H1 (cell line): Measurements from ENCODE around the gene LAIR1. TPM values are rescaled to one million over a fixed set of nuclear protein-coding genes. Genes with fewer than 3 reads are reported as not detected.

ENCODE experiments used
- CTCF ChIA-PET: fragments of 300-600 bp; sonication (Branson Sonifier 250); formaldehyde crosslinking; loops from one replicate; lab custom pipeline; 2021; ENCODE audit not compliant: partially characterized antibody; lab: Charles Lee
- POLR2A ChIA-PET: fragments of 300-600 bp; sonication (Branson Sonifier 250); formaldehyde crosslinking; loops from one replicate; lab custom pipeline; 2021; ENCODE audit warnings: inconsistent platforms; ENCODE audit not compliant: partially characterized antibody; lab: Charles Lee
- DNase-seq, 2 experiments: peaks; one replicate each; pipeline versions ENCODE4 v3.0.0 to v3.0.0-alpha.2; 2010 to 2022; ENCODE audit warnings: low spot score in 2 of 2, low read depth in 1 of 2, mixed read lengths in 1 of 2
- FAIRE-seq: peaks from 2 replicates; lab custom pipeline; 2011; peaks lifted over from hg19 to GRCh38; lab: Jason Lieb, UNC
- H2AFZ ChIP-seq: 2 replicates; pipeline ENCODE4 v1.8.1; 2012; ENCODE audit warnings: low read length, inconsistent platforms
- H2AK5ac ChIP-seq: 2 replicates; pipeline ENCODE4 v1.6.1; 2013; ENCODE audit warnings: low read depth, low read length
- H2BK120ac ChIP-seq: replicated peaks from 2 replicates; pipeline ENCODE3; 2013; ENCODE audit warnings: low read depth, low read length, inconsistent platforms
- H2BK12ac ChIP-seq: 2 replicates; pipeline ENCODE4 v1.6.1; 2013; ENCODE audit warnings: low read depth, low read length
- H2BK15ac ChIP-seq: 2 replicates; pipeline ENCODE4 v1.6.1; 2013; ENCODE audit warnings: low read length
- H2BK20ac ChIP-seq: 2 replicates; pipeline ENCODE4 v1.6.1; 2013; ENCODE audit warnings: low read length
- H2BK5ac ChIP-seq: 2 replicates; pipeline ENCODE4 v1.6.1; 2013; ENCODE audit warnings: low read depth, low read length
- H3K14ac ChIP-seq: 2 replicates; pipeline ENCODE4 v1.6.1; 2013; ENCODE audit warnings: inconsistent platforms; ENCODE audit not compliant: insufficient read length
- H3K18ac ChIP-seq: 2 replicates; pipeline ENCODE4 v1.6.1; 2013; ENCODE audit warnings: low read length; ENCODE audit errors: extremely low read depth
- H3K23ac ChIP-seq: 2 replicates; pipeline ENCODE4 v1.6.1; 2013; ENCODE audit warnings: inconsistent platforms; ENCODE audit not compliant: insufficient read length
- H3K23me2 ChIP-seq: 2 replicates; pipeline ENCODE4 v1.6.1; 2013; ENCODE audit warnings: low read depth, low read length
- H3K27ac ChIP-seq: 2 replicates; pipeline ENCODE4 v1.6.1; 2011; ENCODE audit warnings: low read depth, low read length, inconsistent platforms
- H3K27me3 ChIP-seq, 4 experiments: replicated peaks in 1 of 4; 1 replicate in 1 of 4; 2 replicates in 3 of 4; pipeline versions ENCODE4 v1.6.1 to v1.8.1; 2011 to 2013; ENCODE audit warnings: low read length in 3 of 4, mild to moderate bottlenecking in 3 of 4, inconsistent platforms in 2 of 4, mixed read lengths in 2 of 4, moderate library complexity in 1 of 4; ENCODE audit not compliant: control insufficient read depth in 3 of 4, insufficient read depth in 3 of 4; ENCODE audit errors: extremely low read depth in 1 of 4
- H3K36me3 ChIP-seq, 4 experiments: 2 replicates each; pipeline versions ENCODE4 v1.6.1 to v1.8.1; 2011 to 2013; ENCODE audit warnings: mild to moderate bottlenecking in 4 of 4, low read length in 3 of 4, moderate library complexity in 2 of 4, control low read depth in 1 of 4, inconsistent platforms in 1 of 4; ENCODE audit not compliant: insufficient read depth in 4 of 4, control insufficient read depth in 2 of 4
- H3K4ac ChIP-seq: replicated peaks from 2 replicates; pipeline ENCODE3; 2013; ENCODE audit warnings: low read length, low read depth, mixed read lengths, inconsistent platforms; ENCODE audit not compliant: insufficient read length
- H3K4me1 ChIP-seq, 4 experiments: replicated peaks in 1 of 4; 1 replicate in 1 of 4; 2 replicates in 3 of 4; pipeline versions ENCODE4 v1.6.1 to v1.8.1; 2011 to 2013; ENCODE audit warnings: low read length in 3 of 4, inconsistent platforms in 2 of 4, mixed read lengths in 1 of 4; ENCODE audit not compliant: insufficient read depth in 4 of 4, control insufficient read depth in 3 of 4
- H3K4me2 ChIP-seq, 2 experiments: 2 replicates each; pipeline versions ENCODE4 v1.6.1 to v1.8.1; 2011 to 2013; ENCODE audit warnings: low read depth in 2 of 2, low read length in 2 of 2, control low read depth in 1 of 2, inconsistent platforms in 1 of 2, mild to moderate bottlenecking in 1 of 2; ENCODE audit not compliant: insufficient read depth in 1 of 2
- H3K4me3 ChIP-seq, 4 experiments: fragments of 200-600, 300-600 bp in 1 of 4; sonication (generic), shearing (Covaris generic), sonication (Bioruptor Twin) in 1 of 4; 2 replicates each; pipeline versions ENCODE4 v1.5.1 to v1.8.1; 2011 to 2016; ENCODE audit warnings: low read length in 4 of 4, low read depth in 3 of 4, control low read depth in 2 of 4, inconsistent platforms in 2 of 4, mild to moderate bottlenecking in 2 of 4, mixed read lengths in 1 of 4, moderate library complexity in 1 of 4; ENCODE audit not compliant: insufficient read depth in 2 of 4; ENCODE audit errors: extremely low read depth in 1 of 4
- H3K56ac ChIP-seq: replicated peaks from 2 replicates; pipeline ENCODE3; 2013; ENCODE audit warnings: low read depth, mild to moderate bottlenecking, mixed read lengths, low read length, inconsistent platforms; ENCODE audit not compliant: insufficient read length
- H3K79me1 ChIP-seq: 2 replicates; pipeline ENCODE4 v1.6.1; 2013; ENCODE audit warnings: low read depth, low read length, control low read depth
- H3K79me2 ChIP-seq, 2 experiments: 2 replicates each; pipeline versions ENCODE4 v1.6.1 to v1.8.1; 2012 to 2013; ENCODE audit warnings: low read length in 2 of 2, mild to moderate bottlenecking in 2 of 2, inconsistent platforms in 1 of 2; ENCODE audit not compliant: insufficient read depth in 2 of 2, control insufficient read depth in 1 of 2
- H3K9ac ChIP-seq, 4 experiments: replicated peaks in 1 of 4; 1 replicate in 1 of 4; 2 replicates in 3 of 4; pipeline versions ENCODE4 v1.6.1 to v1.8.1; 2011 to 2013; ENCODE audit warnings: low read depth in 3 of 4, low read length in 3 of 4, control low read depth in 2 of 4, mild to moderate bottlenecking in 2 of 4, moderate library complexity in 2 of 4, inconsistent platforms in 1 of 4; ENCODE audit errors: extremely low read depth in 1 of 4
- H3K9me3 ChIP-seq, 2 experiments: 2 replicates each; pipeline versions ENCODE4 v1.6.1 to v1.8.1; 2012 to 2013; ENCODE audit warnings: mild to moderate bottlenecking in 2 of 2, moderate library complexity in 2 of 2, control low read depth in 1 of 2, inconsistent platforms in 1 of 2, low read depth in 1 of 2, low read length in 1 of 2, mixed read lengths in 1 of 2; ENCODE audit not compliant: insufficient read depth in 2 of 2
- H4K20me1 ChIP-seq, 2 experiments: replicated peaks in 1 of 2; 2 replicates each; pipeline versions ENCODE3 to v1.8.1; 2011 to 2013; ENCODE audit warnings: inconsistent platforms in 2 of 2, low read length in 2 of 2, mild to moderate bottlenecking in 1 of 2; ENCODE audit not compliant: insufficient read depth in 2 of 2, control insufficient read depth in 1 of 2
- H4K5ac ChIP-seq: 2 replicates; pipeline ENCODE4 v1.6.1; 2013; ENCODE audit warnings: low read length, low read depth, mixed read lengths, inconsistent platforms; ENCODE audit not compliant: insufficient read length
- H4K8ac ChIP-seq: 2 replicates; pipeline ENCODE4 v1.8.0; 2013; ENCODE audit warnings: mild to moderate bottlenecking, moderate library complexity, low read length, inconsistent platforms; ENCODE audit not compliant: insufficient read depth; ENCODE audit errors: extremely low read depth
- H4K91ac ChIP-seq: replicated peaks from 2 replicates; pipeline ENCODE3; 2013; ENCODE audit warnings: low read length, mixed read lengths, inconsistent platforms; ENCODE audit not compliant: insufficient read length
- ASH2L ChIP-seq: fragments of 200-600, 300-600 bp; sonication (generic); IDR thresholded peaks from one replicate; pipeline ENCODE4 v1.7.1; 2017; ENCODE audit warnings: low read length
- ATF2 ChIP-seq: IDR thresholded peaks from 2 replicates; pipeline ENCODE4 v1.6.1; 2012; ENCODE audit warnings: low read length, inconsistent platforms
- CHD1 ChIP-seq: IDR thresholded peaks from 2 replicates; pipeline ENCODE4 v1.6.1; 2012; ENCODE audit warnings: low read depth, low read length, improper control_type of control experiment
- CREB1 ChIP-seq: IDR thresholded peaks from 2 replicates; pipeline ENCODE4 v1.6.1; 2012; ENCODE audit warnings: inconsistent platforms
- E2F6 ChIP-seq: IDR thresholded peaks from 2 replicates; pipeline ENCODE4 v1.6.1; 2012; ENCODE audit warnings: inconsistent platforms
- FOSL1 ChIP-seq: IDR thresholded peaks from 2 replicates; pipeline ENCODE4 v1.6.1; 2011; ENCODE audit warnings: mild to moderate bottlenecking, low read depth, low read length, moderate library complexity; ENCODE audit not compliant: insufficient read depth
- MAFK ChIP-seq: IDR thresholded peaks from 2 replicates; pipeline ENCODE4 v1.6.1; 2012; ENCODE audit warnings: low read depth, mild to moderate bottlenecking, improper control_type of control experiment, low read length
- RFX5 ChIP-seq: IDR thresholded peaks from 2 replicates; pipeline ENCODE4 v1.6.1; 2011; ENCODE audit warnings: low read depth, low read length, improper control_type of control experiment, borderline replicate concordance
- SIN3A ChIP-seq, 2 experiments: IDR thresholded peaks in 1 of 2; conservative IDR thresholded peaks in 1 of 2; 2 replicates each; pipeline ENCODE4 v1.6.1; 2011 to 2012; ENCODE audit warnings: low read length in 2 of 2, improper control_type of control experiment in 1 of 2, low read depth in 1 of 2, mild to moderate bottlenecking in 1 of 2
- SIRT6 ChIP-seq: IDR thresholded peaks from one replicate; pipeline ENCODE4 v1.7.1; 2012; ENCODE audit warnings: low read length, inconsistent platforms
- SP2 ChIP-seq: IDR thresholded peaks from 2 replicates; pipeline ENCODE4 v1.6.1; 2012; ENCODE audit warnings: mild to moderate bottlenecking, low read length, inconsistent platforms
- SP4 ChIP-seq: IDR thresholded peaks from 2 replicates; pipeline ENCODE4 v1.6.1; 2012; ENCODE audit warnings: low read length, inconsistent platforms
- TAF1 ChIP-seq: IDR thresholded peaks from 2 replicates; pipeline ENCODE4 v1.6.1; 2011; ENCODE audit warnings: mild to moderate bottlenecking, low read depth, low read length
- TEAD4 ChIP-seq: IDR thresholded peaks from 2 replicates; pipeline ENCODE4 v1.6.1; 2012; ENCODE audit warnings: low read depth, low read length, inconsistent platforms, mixed read lengths
- WGBS, 2 experiments: shearing (Covaris generic) in 1 of 2; methylation state at CpG; one replicate each; pipeline versions ENCODE4 v1.1.6 to v1.1.7; 2013 to 2015; ENCODE audit warnings: low lambda C conversion rate in 2 of 2, mixed read lengths in 2 of 2, inconsistent platforms in 1 of 2, low coverage in 1 of 2, missing lambda C conversion rate in 1 of 2; ENCODE audit not compliant: insufficient replicate concordance in 2 of 2, insufficient coverage in 1 of 2, insufficient read length in 1 of 2; ENCODE audit errors: extremely low coverage in 1 of 2, missing lambda C conversion rate in 1 of 2; 5-methylcytosine and 5-hydroxymethylcytosine counted together
- polyA plus RNA-seq, 7 experiments: library from polyadenylated mRNA; depleted of rRNA in 3 of 7; stranded (reverse) in 5 of 7; unstranded in 2 of 7; fragments of >200 nt in 5 of 7; fragments of 200-250 nt in 2 of 7; gene quantifications; 1 replicate in 5 of 7; 2 replicates in 1 of 7; 4 replicates in 1 of 7; pipeline versions ENCODE4 v1.2.1 to v1.2.3, GENCODE V29; 2011 to 2013; ENCODE audit warnings: missing spikeins in 2 of 7, mixed read lengths in 2 of 7
- total RNA-seq: library from RNA; stranded (reverse); fragmentation: NEBNext Ultra II Directional; extraction: Animal tissue kit (Norgen Biotek cat#: 25700); gene quantifications from 2 replicates; pipeline ENCODE4 v1.2.1, GENCODE V29; 2021

Gene LAIR1
- total and polyA plus RNA-seq, 2 of the 8 experiments (the other 6 are each of a cell fraction or from before 2014, with no cell fraction given) = 0.18 TPM; not detected in 1

- Histone ChIP-seq H3K27ac (no peak overlapping the region), H4K5ac (no peak overlapping the region), H3K9me3 (no peaks in the 10 kb centered on the region), H3K14ac (no peak overlapping the region), H3K4ac (no peak overlapping the region), H2BK20ac (no peak overlapping the region), H2BK120ac (no peak overlapping the region), H4K20me1 (no peaks in the 10 kb centered on the region), H3K4me2 (no peak overlapping the region), H4K8ac (no peak overlapping the region), H4K91ac (no peak overlapping the region), H3K56ac (no peak overlapping the region), H2AFZ (no peak overlapping the region), H2AK5ac (no peak overlapping the region), H3K18ac (no peak overlapping the region), H3K4me1 (no peaks in the 10 kb centered on the region), H2BK15ac (no peak overlapping the region), H3K36me3 (no peaks in the 10 kb centered on the region), H3K79me1 (no peaks in the 10 kb centered on the region), H3K9ac (no peak overlapping the region), H2BK5ac (no peak overlapping the region), H3K79me2 (no peaks in the 10 kb centered on the region), H3K27me3 (no peaks in the 10 kb centered on the region), H2BK12ac (no peak overlapping the region), H3K4me3 (no peak overlapping the region), H3K23me2 (no peaks in the 10 kb centered on the region), H3K23ac (no peak overlapping the region)
- FAIRE-seq (no peak), DNase-seq (no peak)
- ChIA-PET POLR2A (no interaction called here), CTCF (interaction anchor here (1.3 to 5.0 kb wide), 2 partner anchors 20 to 26 kb away, joined by 4 to 40 read pairs; no protein-coding TSS in a partner anchor)
- WGBS, 2 experiments = 87% methylated on average over 7 of the region's 7 CpGs; no CpG with 5 or more reads in 1 of the 2 experiments
- TF ChIP-seq SIRT6 (no peak), SIN3A (conservative IDR thresholded peaks at IDR 0.05 in 1 of 2, IDR thresholded peaks at IDR 0.05 in 1 of 2; ENCODE audit: low read depth in 1 of 2, low read length in 2 of 2) (no peak), FOSL1 (no peak), ASH2L (no peak), CHD1 (no peak), E2F6 (no peak), ATF2 (no peak), SP2 (no peak), SP4 (no peak), TAF1 (no peak), MAFK (no peak), TEAD4 (no peak), CREB1 (no peak), RFX5 (no peak)
Observed at GRCh38 chr19:54352041-54352440, 12.7 kb downstream of the LAIR1 start.
